KMS-11 (cell line): ENCODE results near the gene ATP13A4.

Experiments used
- H2AFZ ChIP-seq: fragments of 200-600 bp; sonication (generic); 2 replicates; pipeline ENCODE4 v1.6.1; 2016; ENCODE audit warnings: antibody characterized with exemption, mixed run types, low read depth
- H3K27ac ChIP-seq: fragments of 200-600 bp; sonication (generic); 2 replicates; pipeline ENCODE4 v1.6.1; 2016; ENCODE audit warnings: mild to moderate bottlenecking, mixed run types
- H3K27me3 ChIP-seq: fragments of 200-600 bp; sonication (generic); 2 replicates; pipeline ENCODE4 v1.6.1; 2017; ENCODE audit warnings: mild to moderate bottlenecking, low read depth, mixed run types, moderate library complexity; ENCODE audit not compliant: insufficient read depth
- H3K36me3 ChIP-seq: fragments of 200-600 bp; sonication (generic); 2 replicates; pipeline ENCODE4 v1.6.1; 2017; ENCODE audit warnings: mild to moderate bottlenecking, mixed run types; ENCODE audit not compliant: insufficient read depth
- H3K4me1 ChIP-seq: fragments of 200-600 bp; sonication (generic); 2 replicates; pipeline ENCODE4 v1.6.1; 2016; ENCODE audit warnings: mild to moderate bottlenecking, low read depth, mixed run types; ENCODE audit not compliant: poor library complexity, severe bottlenecking
- H3K4me2 ChIP-seq: fragments of 200-600 bp; sonication (generic); 2 replicates; pipeline ENCODE4 v1.7.0; 2016; ENCODE audit warnings: mild to moderate bottlenecking, mixed run types
- H3K4me3 ChIP-seq: fragments of 200-600 bp; sonication (generic); IDR thresholded peaks from 2 replicates; pipeline ENCODE4 v1.6.1; 2017; ENCODE audit warnings: low read depth, low read length, mixed read lengths; ENCODE audit not compliant: insufficient read depth
- H3K79me2 ChIP-seq: fragments of 200-600 bp; sonication (generic); 2 replicates; pipeline ENCODE4 v1.6.1; 2016; ENCODE audit warnings: low read depth, mixed run types; ENCODE audit not compliant: insufficient read depth
- H3K9ac ChIP-seq: fragments of 200-600 bp; sonication (generic); 2 replicates; pipeline ENCODE4 v1.6.1; 2016; ENCODE audit warnings: mild to moderate bottlenecking, mixed run types
- H4K20me1 ChIP-seq: fragments of 200-600 bp; sonication (generic); 2 replicates; pipeline ENCODE4 v1.6.1; 2016; ENCODE audit warnings: mild to moderate bottlenecking, mixed run types; ENCODE audit not compliant: insufficient read depth
- CTCF ChIP-seq: fragments of 200-600 bp; sonication (generic); conservative IDR thresholded peaks from 2 replicates; pipeline ENCODE4 v1.6.1; 2017; ENCODE audit warnings: low read depth, mild to moderate bottlenecking, antibody characterized with exemption, low read length, moderate library complexity, mixed read lengths

ATP13A4 gene

GRCh38 chr3:193391902-193392301 lies 162.8 kb downstream of the ATP13A4 start:
- no peaks in the 10 kb centered on the region for H3K4me1 ChIP-seq
- no peak overlapping the region for H3K9ac ChIP-seq
- TF ChIP-seq CTCF, result no peak

GRCh38 chr3:193389335-193389734 lies 165.4 kb downstream of the ATP13A4 start:
- Histone ChIP-seq H4K20me1 (no peaks in the 10 kb centered on the region), H3K79me2 (no peaks in the 10 kb centered on the region), H3K36me3 (no peaks in the 10 kb centered on the region), H2AFZ (no peak overlapping the region), H3K4me3 (no peak overlapping the region), H3K27me3 (no peaks in the 10 kb centered on the region), H3K4me1 (no peaks in the 10 kb centered on the region), H3K4me2 (no peak overlapping the region), H3K27ac (no peak overlapping the region), H3K9ac (no peak overlapping the region)
- TF ChIP-seq CTCF, result no peak

More at GRCh38 chr3:193391902-193392301, 162.8 kb downstream of the ATP13A4 start:
- Histone ChIP-seq H3K4me3 (no peak overlapping the region), H3K27ac (no peak overlapping the region), H3K79me2 (no peaks in the 10 kb centered on the region), H3K36me3 (no peaks in the 10 kb centered on the region), H3K4me2 (no peak overlapping the region), H3K27me3 (no peaks in the 10 kb centered on the region), H4K20me1 (no peaks in the 10 kb centered on the region), H2AFZ (no peak overlapping the region)

GRCh38 chr3:193388361-193388760 lies 166.3 kb downstream of the ATP13A4 start:
- H3K4me3 ChIP-seq, result no peak overlapping the region
- no peak overlapping the region for H3K9ac ChIP-seq
- no peak overlapping the region for H3K4me2 ChIP-seq
- H3K36me3 ChIP-seq, result no peaks in the 10 kb centered on the region
- TF ChIP-seq CTCF, result no peak
- H2AFZ ChIP-seq, result no peak overlapping the region
- no peaks in the 10 kb centered on the region for H3K4me1 ChIP-seq
- H3K27me3 ChIP-seq, result no peaks in the 10 kb centered on the region
- no peaks in the 10 kb centered on the region for H4K20me1 ChIP-seq
- no peaks in the 10 kb centered on the region for H3K79me2 ChIP-seq
- H3K27ac ChIP-seq, result no peak overlapping the region

GRCh38 chr3:193387596-193387995 lies 167.1 kb downstream of the ATP13A4 start:
- Histone ChIP-seq H3K27ac (no peak overlapping the region), H3K36me3 (no peaks in the 10 kb centered on the region), H3K79me2 (no peaks in the 10 kb centered on the region), H3K4me1 (no peaks in the 10 kb centered on the region), H3K4me3 (no peak overlapping the region), H3K4me2 (no peak overlapping the region), H3K27me3 (no peaks in the 10 kb centered on the region), H2AFZ (no peak overlapping the region), H4K20me1 (no peaks in the 10 kb centered on the region), H3K9ac (no peak overlapping the region)
- no peak for TF ChIP-seq CTCF
